NCI-H446 treated with DMSO at 0.1 percent for 48 hours (cell line): Measurements from ENCODE around the gene MAGEA4.
"Not testable (repeated sequence)": the region's sequence is repeated elsewhere in the genome, so short reads cannot be mapped to it uniquely, and the experiment has no call there.

Experiments used
- DNase-seq: peaks from one replicate; lab custom pipeline; 2025; lab: John Stamatoyannopoulos, UW

MAGEA4 gene

DNA sequence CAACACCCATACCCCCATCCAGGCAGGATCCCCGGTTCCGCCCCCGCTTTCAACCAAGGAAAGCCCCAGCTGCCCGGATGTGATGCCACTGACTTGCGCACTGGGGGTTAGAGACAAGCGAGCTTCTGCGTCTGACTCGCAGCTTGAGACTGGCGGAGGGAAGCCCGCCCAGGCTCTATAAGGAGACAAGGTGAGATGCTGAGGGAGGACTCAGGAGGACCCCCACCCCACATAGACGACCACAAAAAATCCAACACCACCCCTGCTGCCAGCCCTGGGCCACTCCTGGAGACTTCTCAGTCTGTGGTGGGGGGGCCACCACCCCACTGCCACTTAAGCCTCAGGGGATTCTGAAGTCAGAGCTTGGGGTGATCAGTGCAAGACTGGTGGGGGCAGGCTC lies at the start of gene MAGEA4:
Gene MAGEA4, plus strand, starts transcription at position 110 of the 400 bp plus-strand sequence. CDS start 10,776 bp downstream, outside the sequence.
- no peak for DNase-seq

DNA sequence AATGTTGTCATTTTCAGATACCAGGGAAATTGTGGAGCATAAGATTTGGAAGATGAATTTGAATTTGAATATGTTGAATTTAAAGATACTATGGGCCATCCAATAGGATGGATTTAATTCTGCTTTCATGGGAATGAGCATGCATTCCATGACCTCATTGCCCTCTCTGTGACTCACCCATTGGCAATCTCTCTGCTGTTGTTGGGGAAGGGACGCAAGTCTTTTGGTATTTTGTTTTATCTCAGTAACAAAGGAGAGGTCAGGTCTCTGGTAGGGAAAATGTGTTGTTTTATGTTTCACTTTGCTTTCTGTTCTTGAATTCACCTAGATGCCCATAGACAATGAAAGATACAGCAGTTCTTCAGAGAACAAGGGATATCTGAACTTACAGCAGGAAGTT lies 42.1 kb upstream of the MAGEA4 start:
- DNase-seq, result no peak

- no peak for DNase-seq
Observed at GRCh38 chrX:151871244-151871643, 41.4 kb upstream of the MAGEA4 start.

GRCh38 chrX:151873096-151873495 lies 39.6 kb upstream of the MAGEA4 start:
- DNase-seq, result no peak

DNA sequence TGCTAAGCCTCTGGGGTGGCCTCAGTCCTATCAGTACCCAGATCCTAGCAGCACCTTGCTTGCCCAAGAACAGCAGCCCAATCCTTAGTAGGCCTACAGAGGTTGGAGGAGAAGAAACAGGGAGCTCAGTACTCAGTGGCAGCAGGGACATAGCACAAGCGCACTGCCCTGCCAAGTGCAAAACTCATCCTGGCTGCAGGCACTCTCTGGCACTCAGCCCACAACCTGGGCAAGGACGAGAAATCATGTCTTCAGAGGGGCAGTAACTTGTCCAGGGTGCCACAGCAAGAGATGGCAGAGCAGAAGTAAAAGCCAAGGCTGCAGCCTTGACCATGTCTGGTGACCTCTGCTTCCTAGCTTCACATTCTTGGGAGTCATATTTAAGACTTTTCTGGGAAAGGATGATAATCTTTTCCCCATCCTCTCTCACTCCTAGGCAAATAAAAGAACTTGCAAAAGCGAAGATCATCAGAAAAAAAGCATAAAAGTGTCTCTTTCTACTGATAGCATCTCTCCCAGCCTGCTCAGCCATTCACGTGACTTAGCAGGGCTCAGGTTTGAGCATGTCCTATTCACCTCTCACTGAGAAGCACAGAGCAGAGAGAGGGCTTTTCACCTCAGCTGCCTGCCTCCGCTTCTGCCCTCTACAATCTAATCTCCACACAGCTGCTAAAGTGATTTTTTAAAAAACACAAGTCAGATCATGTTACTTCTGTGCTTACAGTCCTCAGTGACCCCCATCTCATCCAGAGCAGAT lies 37.2 kb upstream of the MAGEA4 start:
- DNase-seq, result no peak

- DNase-seq, result no peak
Observed at GRCh38 chrX:151878574-151878973, 34.1 kb upstream of the MAGEA4 start.

- DNase-seq, result no peak
Observed at GRCh38 chrX:151879856-151880255, 32.8 kb upstream of the MAGEA4 start.

DNA sequence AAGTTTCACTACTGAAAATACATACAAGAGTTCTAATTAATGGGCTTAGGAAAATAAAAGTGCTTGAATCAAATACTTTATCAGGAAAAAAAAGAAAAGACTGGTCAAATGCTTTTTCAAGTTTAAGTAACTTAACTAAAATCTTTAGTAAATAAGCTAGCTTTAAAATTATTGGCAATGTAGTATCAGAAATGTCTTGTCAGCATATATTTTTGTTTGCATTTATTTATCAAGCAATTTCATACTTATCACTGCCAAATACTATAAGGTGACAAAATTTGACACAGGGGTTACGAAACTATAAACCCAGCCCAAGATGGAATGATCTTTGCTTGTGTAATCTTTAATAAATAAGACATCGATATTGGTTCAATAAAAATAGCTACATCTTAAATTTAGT lies 31.8 kb upstream of the MAGEA4 start:
- DNase-seq, result no peak

- DNase-seq, result no peak
Observed at GRCh38 chrX:151889421-151889820, 23.3 kb upstream of the MAGEA4 start.

- DNase-seq, result no peak
Observed at GRCh38 chrX:151896734-151897474, 15.8 kb upstream of the MAGEA4 start.

DNA sequence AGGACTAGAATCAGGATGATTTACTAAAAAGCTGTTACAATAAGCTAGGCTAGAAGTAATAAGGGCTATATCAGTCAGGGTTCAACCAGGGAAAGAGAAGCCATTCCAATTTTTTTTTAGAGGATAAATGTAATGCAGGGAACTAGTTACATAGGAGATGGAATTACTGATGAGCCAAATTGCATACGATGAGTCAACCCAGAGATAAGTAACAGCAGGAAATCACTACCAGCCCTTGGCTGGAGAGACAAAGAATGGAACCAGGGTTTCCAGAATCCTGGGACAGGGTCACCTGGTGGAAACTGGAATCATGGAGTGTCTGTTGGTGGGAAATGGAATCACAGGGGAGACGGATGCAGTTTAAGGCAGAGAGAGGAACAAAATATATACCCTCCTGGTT lies 13.1 kb upstream of the MAGEA4 start:
- DNase-seq, result no peak

GRCh38 chrX:151901826-151902225 lies 10.9 kb upstream of the MAGEA4 start:
- DNase-seq, result no peak

DNA sequence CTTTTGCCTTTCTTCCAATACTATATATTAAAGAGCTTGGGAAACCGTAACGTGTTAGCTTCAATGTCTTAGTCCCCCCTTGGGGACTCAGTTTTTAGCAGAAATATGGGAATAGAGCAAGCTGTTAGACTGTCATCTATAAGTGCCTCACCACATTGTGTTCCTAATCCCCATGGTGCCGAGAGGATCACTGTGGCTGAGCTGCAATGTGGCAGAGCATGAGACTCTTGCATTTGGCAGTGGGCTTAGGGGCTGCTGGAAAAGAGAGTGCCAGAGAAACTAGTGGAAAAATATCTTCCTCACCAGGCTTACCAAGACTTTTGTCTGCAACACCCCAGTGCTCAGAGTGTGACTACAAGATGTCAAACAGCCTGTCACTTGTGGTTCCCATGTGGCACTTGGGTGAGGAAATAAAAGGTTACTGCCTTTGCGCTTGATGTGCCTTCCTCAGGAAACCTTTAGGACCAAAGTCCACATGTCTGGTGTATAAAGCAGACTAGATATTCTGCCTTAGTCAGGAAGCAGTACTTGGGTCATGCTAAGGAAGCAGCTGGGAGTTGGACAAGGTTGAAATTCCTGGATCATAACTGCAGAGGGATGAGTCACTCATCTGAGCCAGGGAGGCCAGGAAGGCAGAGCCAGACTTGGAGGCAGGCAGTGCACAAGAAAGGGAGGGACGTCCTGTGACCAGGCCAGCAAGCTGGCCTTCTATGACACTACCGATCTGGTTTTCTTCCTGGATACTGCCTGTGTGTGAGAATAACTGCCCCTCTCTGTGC lies 9.7 kb upstream of the MAGEA4 start:
- peak; percentile 0 for DNase-seq

- no peak for DNase-seq
Observed at GRCh38 chrX:151904989-151905388, 7.7 kb upstream of the MAGEA4 start.

- no peak for DNase-seq
Observed at GRCh38 chrX:151912221-151912620, 468 bp upstream of the MAGEA4 start.

DNA sequence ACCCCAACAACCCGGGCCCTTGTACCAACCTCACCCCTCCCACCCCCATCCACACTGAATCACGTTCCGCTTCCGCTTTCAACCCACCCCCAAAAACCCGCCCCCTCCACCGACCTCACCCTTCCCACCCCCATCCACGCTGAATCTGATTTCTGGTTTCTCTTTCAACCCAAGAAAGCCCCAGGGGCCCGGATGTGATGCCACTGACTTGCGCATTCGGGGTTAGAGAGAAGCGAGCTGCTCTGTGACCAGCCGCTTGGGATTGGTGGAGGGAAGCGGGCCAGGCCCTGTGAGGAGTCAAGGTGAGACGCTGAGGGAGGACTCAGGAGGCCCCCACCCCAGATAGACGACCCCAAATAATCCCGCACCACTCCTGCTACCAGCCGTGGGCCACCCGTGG lies 6.0 kb downstream of the MAGEA4 start:
- DNase-seq, result not testable (repeated sequence)

DNA sequence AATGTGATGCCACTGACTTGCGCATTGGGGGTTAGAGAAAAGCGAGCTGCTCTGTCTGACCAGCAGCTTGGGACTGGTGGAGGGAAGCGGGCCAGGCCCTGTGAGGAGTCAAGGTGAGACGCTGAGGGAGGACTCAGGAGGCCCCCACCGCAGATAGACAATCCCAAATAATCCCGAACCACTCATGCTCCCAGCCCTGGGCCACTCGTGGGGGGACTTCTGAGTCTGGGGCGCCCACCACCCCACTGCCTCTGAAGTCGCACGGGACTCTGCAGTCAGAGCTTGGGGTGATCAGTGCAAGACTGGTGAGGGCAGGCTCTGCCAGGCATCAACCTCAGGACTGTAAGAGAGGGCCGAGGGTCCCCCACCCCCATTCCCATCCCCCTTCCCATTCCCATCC lies 6.9 kb downstream of the MAGEA4 start:
- no peak for DNase-seq

GRCh38 chrX:151920101-151920500 lies 7.4 kb downstream of the MAGEA4 start:
- DNase-seq, result no peak

- no peak for DNase-seq
Observed at GRCh38 chrX:151920530-151920929, 7.8 kb downstream of the MAGEA4 start.

GRCh38 chrX:151921292-151921691 lies 8.6 kb downstream of the MAGEA4 start:
- no peak for DNase-seq

DNA sequence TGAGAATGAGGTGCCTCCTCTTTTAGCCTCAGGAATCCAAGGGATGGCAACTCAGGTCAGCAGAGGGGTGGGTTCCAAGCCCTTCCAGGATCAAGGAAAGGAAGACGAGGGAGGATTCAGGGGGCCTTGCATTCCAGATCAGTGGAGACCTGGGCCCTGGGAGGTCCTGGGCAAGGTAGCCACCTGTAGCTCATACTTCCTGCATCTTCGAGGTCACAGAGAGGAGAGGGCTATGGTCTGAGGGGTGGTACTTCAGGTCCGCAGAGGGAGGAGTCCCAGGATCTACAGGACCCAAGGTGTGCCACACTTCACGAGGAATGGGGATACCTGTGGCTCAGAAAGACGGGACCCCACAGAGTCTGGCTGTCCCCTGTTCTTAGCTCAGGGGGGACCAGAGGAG lies 9.2 kb downstream of the MAGEA4 start:
- no peak for DNase-seq

DNA sequence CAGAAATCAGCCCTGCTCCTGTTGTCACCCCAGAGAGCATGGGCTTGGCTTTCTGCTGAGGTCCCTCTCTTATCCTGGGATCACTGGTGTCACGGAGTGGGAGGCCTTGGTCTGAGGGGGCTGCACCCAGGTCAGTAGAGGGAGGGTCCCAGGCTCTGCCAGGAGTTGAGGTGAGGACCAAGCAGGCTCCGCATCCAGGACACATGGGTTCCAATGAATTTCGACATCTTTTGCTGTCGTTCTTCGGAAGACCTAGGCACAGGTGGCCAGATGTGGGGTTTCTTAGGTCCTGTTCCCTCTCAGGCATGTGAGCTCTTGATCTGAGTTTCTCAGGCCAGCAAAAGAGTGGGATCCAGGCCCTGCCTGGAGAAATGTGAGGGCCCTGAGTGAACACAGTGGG lies 10.0 kb downstream of the MAGEA4 start:
- DNase-seq, result no peak

GRCh38 chrX:151923648-151924047 lies 11.0 kb downstream of the MAGEA4 start:
- no peak for DNase-seq
